Nephron progenitor cell (in vitro differentiated cells): ENCODE results near the gene LMF1.

ENCODE experiments used
- DNase-seq: peaks from one replicate; pipeline ENCODE4 v3.0.0; 2021
- H3K27ac Mint-ChIP-seq: 2 replicates; pipeline ENCODE4 v1.8.0; 2021; ENCODE audit warnings: mild to moderate bottlenecking, moderate library complexity, mixed read lengths
- H3K27me3 Mint-ChIP-seq: 2 replicates; pipeline ENCODE4 v1.8.0; 2021; ENCODE audit warnings: mild to moderate bottlenecking, low read depth, mixed read lengths; ENCODE audit not compliant: poor library complexity
- H3K36me3 Mint-ChIP-seq: 2 replicates; pipeline ENCODE4 v1.8.0; 2021; ENCODE audit warnings: low read depth, mixed read lengths
- H3K4me1 Mint-ChIP-seq: 2 replicates; pipeline ENCODE4 v1.8.0; 2021; ENCODE audit warnings: mixed read lengths
- H3K4me3 Mint-ChIP-seq: 2 replicates; pipeline ENCODE4 v1.8.0; 2021; ENCODE audit warnings: mild to moderate bottlenecking, moderate library complexity, mixed read lengths
- H3K9me3 Mint-ChIP-seq: 2 replicates; pipeline ENCODE4 v1.8.0; 2021; ENCODE audit warnings: mild to moderate bottlenecking, moderate library complexity, mixed read lengths
- CTCF ChIP-seq: fragments of 200-600 bp; sonication (generic); IDR thresholded peaks from 2 replicates; pipeline ENCODE4 v1.5.0; 2021; ENCODE audit warnings: antibody characterized with exemption

The LMF1 gene

GRCh38 chr16:929227-930073 lies 41.3 kb downstream of the LMF1 start:
- peaks cover 30% of the 10 kb centered on the region for H3K9me3 Mint-ChIP-seq
- no peak overlapping the region for H3K4me3 Mint-ChIP-seq

GRCh38 chr16:928526-928925 lies 42.3 kb downstream of the LMF1 start:
- Mint-ChIP-seq H3K9me3 (peaks cover 38% of the 10 kb centered on the region), H3K4me1 (peaks cover 55% of the 10 kb centered on the region), H3K4me3 (no peak overlapping the region), H3K36me3 (peaks cover 66% of the 10 kb centered on the region), H3K27ac (no peak overlapping the region), H3K27me3 (peaks cover 7% of the 10 kb centered on the region)
- DNase-seq: no peak
- TF ChIP-seq CTCF: no peak

More at GRCh38 chr16:929227-930073, 41.3 kb downstream of the LMF1 start:
- H3K27me3 Mint-ChIP-seq: peaks cover 7% of the 10 kb centered on the region
- peaks cover 58% of the 10 kb centered on the region for H3K4me1 Mint-ChIP-seq
- DNase-seq: no peak
- no peak for TF ChIP-seq CTCF
- H3K27ac Mint-ChIP-seq: peak overlapping the region; percentile 42
- H3K36me3 Mint-ChIP-seq: peaks cover 57% of the 10 kb centered on the region

- H3K9me3 Mint-ChIP-seq: peaks cover 44% of the 10 kb centered on the region
- H3K4me3 Mint-ChIP-seq: no peak overlapping the region
- H3K4me1 Mint-ChIP-seq: peaks cover 53% of the 10 kb centered on the region
- peaks cover 7% of the 10 kb centered on the region for H3K27me3 Mint-ChIP-seq
- no peak overlapping the region for H3K27ac Mint-ChIP-seq
- peaks cover 68% of the 10 kb centered on the region for H3K36me3 Mint-ChIP-seq
- DNase-seq: no peak
- TF ChIP-seq CTCF: no peak
These were observed 42.9 kb downstream of the LMF1 start for GRCh38 chr16:927931-928330.

GRCh38 chr16:927406-927805 lies 43.4 kb downstream of the LMF1 start:
- Mint-ChIP-seq H3K4me3 (no peak overlapping the region), H3K27me3 (peaks cover 7% of the 10 kb centered on the region), H3K9me3 (peaks cover 47% of the 10 kb centered on the region), H3K27ac (peak overlapping the region; percentile 71), H3K36me3 (peaks cover 68% of the 10 kb centered on the region), H3K4me1 (peaks cover 49% of the 10 kb centered on the region)
- no peak for DNase-seq
- no peak for TF ChIP-seq CTCF

GRCh38 chr16:926715-927114 lies 44.1 kb downstream of the LMF1 start:
- H3K27me3 Mint-ChIP-seq: peaks cover 11% of the 10 kb centered on the region
- H3K9me3 Mint-ChIP-seq: peaks cover 54% of the 10 kb centered on the region
- H3K27ac Mint-ChIP-seq: no peak overlapping the region
- H3K36me3 Mint-ChIP-seq: peaks cover 74% of the 10 kb centered on the region
- no peak for DNase-seq
- no peak overlapping the region for H3K4me3 Mint-ChIP-seq
- H3K4me1 Mint-ChIP-seq: peaks cover 45% of the 10 kb centered on the region
- no peak for TF ChIP-seq CTCF

- H3K36me3 Mint-ChIP-seq: peaks cover 77% of the 10 kb centered on the region
- H3K9me3 Mint-ChIP-seq: peaks cover 60% of the 10 kb centered on the region
- H3K27ac Mint-ChIP-seq: no peak overlapping the region
- no peak for TF ChIP-seq CTCF
- no peak overlapping the region for H3K4me3 Mint-ChIP-seq
- peaks cover 10% of the 10 kb centered on the region for H3K27me3 Mint-ChIP-seq
- peaks cover 49% of the 10 kb centered on the region for H3K4me1 Mint-ChIP-seq
- DNase-seq: no peak
These were observed 46.0 kb downstream of the LMF1 start for GRCh38 chr16:924806-925205.
